Left lung (tissue), 10 donors: Measurements from ENCODE around the gene PIGL. TPM values are rescaled to one million over a fixed set of nuclear protein-coding genes. Genes with fewer than 3 reads are reported as not detected.

Experiments used
- ATAC-seq: fragments of 200-7000 bp; cut with Tn5 transposase; one replicate; pipeline ENCODE4 v1.9.1; 2020; ENCODE audit warnings: moderate library complexity
- DNase-seq, 4 donors: peaks; one replicate each; pipeline ENCODE4 v3.0.0-alpha.2; 2013 to 2020
- H3K27ac ChIP-seq, 2 donors: fragments of 200-600 bp; sonication (generic) in 1 of 2; one replicate each; pipeline versions ENCODE4 v1.5.0 to v1.8.0; 2020 to 2021
- H3K27me3 ChIP-seq, 2 donors: fragments of 200-600 bp; sonication (generic) in 1 of 2; one replicate each; pipeline versions ENCODE4 v1.5.0 to v1.8.0; 2020 to 2021
- H3K36me3 ChIP-seq, 2 donors: fragments of 200-600 bp; sonication (generic) in 1 of 2; one replicate each; pipeline versions ENCODE4 v1.5.0 to v1.8.0; 2020 to 2021
- H3K4me1 ChIP-seq, 2 donors: fragments of 200-600 bp; one replicate each; pipeline ENCODE4 v1.8.0; 2021
- H3K4me3 ChIP-seq, 2 donors: fragments of 200-600 bp; sonication (generic) in 1 of 2; one replicate each; pipeline versions ENCODE4 v1.5.0 to v1.8.0; 2020 to 2021; ENCODE audit warnings: mild to moderate bottlenecking in 1 of 2
- H3K9me3 ChIP-seq, 2 donors: fragments of 200-600 bp; sonication (generic) in 1 of 2; one replicate each; pipeline versions ENCODE4 v1.5.0 to v1.8.0; 2020 to 2021
- intact Hi-C, 2 donors: fragments of 100-400 bp; cut with DNase I; formaldehyde crosslinking; loops; one replicate each; pipeline versions ENCODE4 v1.11.2 to v1.14.2; 2022
- polyA plus RNA-seq, 6 donors: library from polyadenylated mRNA; unstranded; fragments of 120-200 nt; gene quantifications; one replicate each; pipeline ENCODE4 v1.2.1, GENCODE V29; 2013; ENCODE audit not compliant: insufficient read length in 6 of 6
- total RNA-seq, 2 donors: library from RNA; stranded (reverse); fragmentation: NEBNext Ultra II Directional; extraction: Animal tissue kit (Norgen Biotek cat#: 25700); gene quantifications; one replicate each; pipeline ENCODE4 v1.2.1, GENCODE V29; 2021
- TF ChIP-seq, protein P1 (sequence below), 2 donors: fragments of 200-600 bp; sonication (generic) in 1 of 2; IDR thresholded peaks; one replicate each; pipeline versions ENCODE4 v1.5.0 to v1.8.0; 2021; ENCODE audit warnings: antibody characterized with exemption in 2 of 2
- donor health status: DM: no; HTN: yes; CAD: no.
- donor health status: DM: no; HTN: no; CAD: no.

PIGL gene
- total and polyA plus RNA-seq, 8 donors = 15.9 to 56.0 (median 40.5) TPM

DNA sequence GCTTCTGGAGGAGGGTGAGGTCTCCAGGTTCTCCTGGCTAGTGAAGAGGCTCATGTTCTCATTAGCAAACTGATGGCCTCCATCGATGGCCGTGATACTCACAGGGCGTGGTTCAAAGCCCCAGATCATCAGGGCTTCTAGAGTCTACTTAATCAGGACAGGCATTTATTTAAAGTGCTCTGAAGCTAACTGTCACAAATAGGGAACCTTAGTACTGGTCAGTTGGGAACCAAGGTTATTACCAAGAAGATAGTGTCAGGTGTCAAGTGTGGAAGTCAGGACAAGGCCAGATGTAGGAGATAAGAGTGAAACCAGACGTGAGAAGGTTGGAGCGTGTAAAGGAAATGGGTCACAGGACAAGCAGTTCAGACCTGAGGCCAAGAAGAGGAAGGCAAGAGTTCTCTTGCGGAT lies 56.9 kb downstream of the PIGL start:
- ATAC-seq (no peak), DNase-seq (no peak)
- intact Hi-C loops = no loop called here
- Histone ChIP-seq H3K36me3 (no peaks in the 10 kb centered on the region), H3K4me3 (no peak overlapping the region), H3K9me3 (peaks cover 0 to 13% of the 10 kb centered on the region in 2 donors), H3K27ac (no peak overlapping the region), H3K4me1 (peaks cover 0 to 3% of the 10 kb centered on the region in 2 donors), H3K27me3 (no peaks in the 10 kb centered on the region)
- TF ChIP-seq, protein P1, sequence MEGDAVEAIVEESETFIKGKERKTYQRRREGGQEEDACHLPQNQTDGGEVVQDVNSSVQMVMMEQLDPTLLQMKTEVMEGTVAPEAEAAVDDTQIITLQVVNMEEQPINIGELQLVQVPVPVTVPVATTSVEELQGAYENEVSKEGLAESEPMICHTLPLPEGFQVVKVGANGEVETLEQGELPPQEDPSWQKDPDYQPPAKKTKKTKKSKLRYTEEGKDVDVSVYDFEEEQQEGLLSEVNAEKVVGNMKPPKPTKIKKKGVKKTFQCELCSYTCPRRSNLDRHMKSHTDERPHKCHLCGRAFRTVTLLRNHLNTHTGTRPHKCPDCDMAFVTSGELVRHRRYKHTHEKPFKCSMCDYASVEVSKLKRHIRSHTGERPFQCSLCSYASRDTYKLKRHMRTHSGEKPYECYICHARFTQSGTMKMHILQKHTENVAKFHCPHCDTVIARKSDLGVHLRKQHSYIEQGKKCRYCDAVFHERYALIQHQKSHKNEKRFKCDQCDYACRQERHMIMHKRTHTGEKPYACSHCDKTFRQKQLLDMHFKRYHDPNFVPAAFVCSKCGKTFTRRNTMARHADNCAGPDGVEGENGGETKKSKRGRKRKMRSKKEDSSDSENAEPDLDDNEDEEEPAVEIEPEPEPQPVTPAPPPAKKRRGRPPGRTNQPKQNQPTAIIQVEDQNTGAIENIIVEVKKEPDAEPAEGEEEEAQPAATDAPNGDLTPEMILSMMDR (IDR thresholded peaks at IDR 0.05) = no peak

DNA sequence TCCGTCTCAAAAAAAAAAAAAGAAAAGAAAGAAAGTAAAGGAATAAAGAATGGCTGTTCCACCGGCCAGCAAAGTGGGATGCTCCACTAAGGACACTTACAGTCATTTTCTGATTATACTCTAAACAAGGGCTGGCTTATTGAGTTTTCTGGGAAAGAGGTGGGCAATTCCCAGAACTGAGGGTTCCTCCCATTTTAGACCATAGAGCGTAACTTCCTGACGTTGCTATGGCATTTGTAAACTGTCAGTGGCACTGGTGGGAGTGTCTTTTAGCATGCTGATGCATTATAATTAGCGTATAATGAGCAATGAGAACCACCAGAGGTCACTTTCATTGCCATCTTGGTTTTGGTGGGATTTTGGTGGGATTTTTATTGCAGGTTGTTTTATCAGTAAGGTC lies 58.0 kb downstream of the PIGL start:
- no peak for DNase-seq
- peaks cover 0 to 13% of the 10 kb centered on the region in 2 donors for H3K9me3 ChIP-seq
- no peak overlapping the region for H3K4me3 ChIP-seq
- H3K27ac ChIP-seq = no peak overlapping the region
- H3K4me1 ChIP-seq = no peaks in the 10 kb centered on the region
- TF ChIP-seq, protein P1 (IDR thresholded peaks at IDR 0.05) = no peak
- no peak for ATAC-seq
- no peaks in the 10 kb centered on the region for H3K27me3 ChIP-seq
- intact Hi-C loops = no loop called here
- no peaks in the 10 kb centered on the region for H3K36me3 ChIP-seq

DNA sequence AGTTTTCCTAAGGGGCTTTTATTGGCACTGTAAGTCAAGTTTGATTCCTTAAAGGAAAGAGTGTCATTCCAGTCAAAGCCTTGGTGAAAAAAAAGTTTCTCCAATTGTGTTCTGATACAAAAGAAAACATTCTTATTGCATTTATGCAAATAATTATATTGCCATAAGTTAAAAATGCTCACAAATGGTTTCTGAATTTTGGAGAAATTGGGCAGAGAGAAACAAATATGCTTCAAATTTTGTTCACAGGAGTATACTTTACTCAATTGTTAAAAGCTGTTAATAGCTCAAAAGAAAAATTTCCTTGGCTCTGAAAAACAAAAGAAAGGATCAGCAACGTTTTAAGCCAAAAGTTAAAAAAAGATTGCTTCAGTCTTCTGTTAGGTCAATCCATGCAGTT lies 60.2 kb downstream of the PIGL start:
- H3K27me3 ChIP-seq = no peaks in the 10 kb centered on the region
- no peak for DNase-seq
- intact Hi-C loops = no loop called here
- H3K36me3 ChIP-seq = no peaks in the 10 kb centered on the region
- ATAC-seq = no peak
- H3K9me3 ChIP-seq = peaks cover 0 to 13% of the 10 kb centered on the region in 2 donors
- H3K4me1 ChIP-seq = no peaks in the 10 kb centered on the region
- TF ChIP-seq, protein P1 (IDR thresholded peaks at IDR 0.05) = no peak
- H3K27ac ChIP-seq = no peak overlapping the region
- H3K4me3 ChIP-seq = no peak overlapping the region

DNA sequence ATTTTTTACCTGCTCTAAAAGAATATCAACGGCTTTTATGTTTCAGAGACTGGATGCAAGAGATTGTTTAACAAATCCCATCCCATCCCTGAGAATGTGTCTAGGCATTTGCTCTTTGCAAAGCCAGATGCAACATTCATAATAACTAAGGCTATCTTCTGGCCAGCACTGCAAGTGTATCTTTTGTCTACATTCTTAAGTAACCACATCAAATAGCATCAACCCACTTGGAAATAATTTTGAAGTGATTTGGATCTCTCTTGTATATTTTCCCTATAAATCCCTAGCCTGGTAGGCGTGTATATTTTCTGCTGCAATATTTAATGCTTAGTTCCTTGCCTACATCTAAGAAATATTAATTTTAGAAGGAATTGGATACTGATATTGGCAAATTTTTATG lies 64.3 kb downstream of the PIGL start:
- H3K4me3 ChIP-seq = no peak overlapping the region
- H3K4me1 ChIP-seq = peaks cover 10 to 29% of the 10 kb centered on the region in 2 donors
- TF ChIP-seq, protein P1 (IDR thresholded peaks at IDR 0.05) = no peak
- H3K27ac ChIP-seq = no peak overlapping the region
- no peaks in the 10 kb centered on the region for H3K36me3 ChIP-seq
- H3K27me3 ChIP-seq = no peaks in the 10 kb centered on the region
- peaks cover 0 to 13% of the 10 kb centered on the region in 2 donors for H3K9me3 ChIP-seq
- no peak for ATAC-seq
- intact Hi-C loops = no loop called here
- DNase-seq = no peak

DNA sequence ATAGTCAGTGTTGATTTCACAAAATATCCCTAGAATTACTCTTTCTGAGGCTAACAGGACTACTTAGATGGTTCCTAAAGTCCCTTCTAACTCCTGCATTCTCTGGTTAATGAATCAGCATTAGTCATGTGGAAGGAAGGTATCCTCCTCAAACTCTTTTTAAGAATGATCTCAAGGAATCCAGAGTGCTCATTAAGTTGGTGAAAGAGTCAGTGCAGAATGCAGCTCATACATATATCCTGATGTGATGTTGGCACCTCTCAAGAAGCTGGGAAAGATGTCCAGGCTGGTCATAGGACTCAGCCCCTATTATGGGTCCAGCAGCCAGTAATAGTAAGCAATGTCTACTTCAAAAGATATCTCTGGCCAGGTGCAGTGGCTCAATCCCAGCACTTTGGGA lies 65.5 kb downstream of the PIGL start:
- intact Hi-C loops = no loop called here

More for the DNA sequence above, 65.5 kb downstream of the PIGL start:
- Histone ChIP-seq H3K36me3 (no peaks in the 10 kb centered on the region), H3K9me3 (peaks cover 0 to 2% of the 10 kb centered on the region in 2 donors), H3K4me3 (no peak overlapping the region), H3K4me1 (peaks cover 20 to 41% of the 10 kb centered on the region in 2 donors), H3K27me3 (no peaks in the 10 kb centered on the region), H3K27ac (no peak overlapping the region)
- no peak for DNase-seq
- no peak for ATAC-seq
- TF ChIP-seq, protein P1 (IDR thresholded peaks at IDR 0.05) = no peak
